ENCODE measurements around the gene SMOC1.

Gene SMOC1, protein sequence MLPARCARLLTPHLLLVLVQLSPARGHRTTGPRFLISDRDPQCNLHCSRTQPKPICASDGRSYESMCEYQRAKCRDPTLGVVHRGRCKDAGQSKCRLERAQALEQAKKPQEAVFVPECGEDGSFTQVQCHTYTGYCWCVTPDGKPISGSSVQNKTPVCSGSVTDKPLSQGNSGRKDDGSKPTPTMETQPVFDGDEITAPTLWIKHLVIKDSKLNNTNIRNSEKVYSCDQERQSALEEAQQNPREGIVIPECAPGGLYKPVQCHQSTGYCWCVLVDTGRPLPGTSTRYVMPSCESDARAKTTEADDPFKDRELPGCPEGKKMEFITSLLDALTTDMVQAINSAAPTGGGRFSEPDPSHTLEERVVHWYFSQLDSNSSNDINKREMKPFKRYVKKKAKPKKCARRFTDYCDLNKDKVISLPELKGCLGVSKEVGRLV

GRCh38 chr14:69879175-69880043, at the start of gene SMOC1:
SMOC1 (plus strand) TSS chr14:69879416; CDS start chr14:69879679, 263 bp downstream.
- peak in 45 of 51 donors; percentile 12 to 83 (median 55) for DNase-seq

DNA sequence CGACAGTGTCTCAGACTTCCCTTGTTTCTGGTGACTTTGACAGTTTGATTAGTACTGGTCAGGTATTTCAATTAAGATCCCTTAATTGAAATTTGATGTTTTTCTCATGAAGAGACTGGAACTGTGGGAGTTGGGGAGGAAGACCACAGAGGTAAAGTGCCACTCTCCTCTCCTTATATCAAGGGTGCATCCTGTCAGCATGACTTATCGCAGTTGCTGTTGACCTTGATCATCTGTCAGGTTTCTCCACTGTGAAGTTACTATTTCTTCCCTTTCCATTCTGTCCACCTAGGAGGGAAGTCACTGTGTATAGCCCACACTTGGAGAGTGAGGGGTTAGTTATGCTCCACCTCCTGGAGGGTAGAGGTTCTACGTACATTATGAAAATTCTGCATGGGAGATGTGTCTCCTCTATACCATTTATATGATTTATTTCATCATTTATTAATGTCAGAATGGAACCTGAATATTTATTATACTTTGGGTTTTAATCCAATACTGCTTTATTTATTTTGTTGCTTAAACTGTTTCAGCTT, 40.3 kb upstream of the SMOC1 start:
- DNase-seq, result no peak

- no peak for DNase-seq
Measured at GRCh38 chr14:69839661-69840060, 39.6 kb upstream of the SMOC1 start.

GRCh38 chr14:69841656-69842055, 37.6 kb upstream of the SMOC1 start:
- DNase-seq, result no peak

DNA sequence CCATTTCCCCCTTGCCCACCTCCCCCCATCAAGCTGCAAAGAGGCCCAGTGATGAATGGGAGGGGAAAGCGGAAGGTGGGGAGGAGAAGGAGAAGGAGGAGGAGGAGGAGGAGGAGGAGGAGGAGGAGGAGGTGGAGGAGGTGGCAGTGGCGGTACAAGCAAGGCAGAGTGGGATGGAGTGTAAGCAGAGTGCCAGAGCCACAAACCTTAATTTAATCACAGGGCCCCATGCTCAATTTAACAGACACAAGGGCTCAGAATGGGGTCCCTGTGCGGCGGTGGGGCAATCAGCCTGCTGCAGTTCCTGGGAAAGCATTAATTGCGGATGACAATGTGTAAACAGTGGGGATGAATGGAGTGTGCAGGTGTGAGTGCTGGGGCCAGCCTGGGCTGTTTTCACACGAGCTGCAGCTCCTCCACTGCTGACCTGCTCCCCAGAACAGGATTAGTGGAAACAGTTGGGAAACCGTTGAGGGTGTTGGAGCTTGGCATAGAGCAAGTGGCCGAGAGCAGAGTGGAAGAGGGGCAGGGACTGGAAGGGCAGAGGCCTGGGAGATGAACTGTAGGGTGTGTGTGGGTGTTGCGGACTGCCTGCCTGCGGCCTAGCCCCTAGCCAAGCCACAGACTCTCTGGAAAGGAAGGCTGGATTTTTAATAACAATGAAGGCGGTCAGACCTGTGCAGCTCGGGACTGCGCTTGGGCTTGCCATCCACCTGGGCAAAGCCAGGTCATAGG, 36.4 kb upstream of the SMOC1 start:
- DNase-seq, result no peak

GRCh38 chr14:69844171-69844570, 35.0 kb upstream of the SMOC1 start:
- DNase-seq, result no peak

GRCh38 chr14:69845050-69845581, 34.1 kb upstream of the SMOC1 start:
- DNase-seq, result no peak

- no peak for DNase-seq
Measured at GRCh38 chr14:69845787-69846186, 33.4 kb upstream of the SMOC1 start.

- no peak for DNase-seq
Measured at GRCh38 chr14:69848156-69848555, 31.1 kb upstream of the SMOC1 start.

GRCh38 chr14:69848903-69849391, 30.3 kb upstream of the SMOC1 start:
- no peak for DNase-seq

DNA sequence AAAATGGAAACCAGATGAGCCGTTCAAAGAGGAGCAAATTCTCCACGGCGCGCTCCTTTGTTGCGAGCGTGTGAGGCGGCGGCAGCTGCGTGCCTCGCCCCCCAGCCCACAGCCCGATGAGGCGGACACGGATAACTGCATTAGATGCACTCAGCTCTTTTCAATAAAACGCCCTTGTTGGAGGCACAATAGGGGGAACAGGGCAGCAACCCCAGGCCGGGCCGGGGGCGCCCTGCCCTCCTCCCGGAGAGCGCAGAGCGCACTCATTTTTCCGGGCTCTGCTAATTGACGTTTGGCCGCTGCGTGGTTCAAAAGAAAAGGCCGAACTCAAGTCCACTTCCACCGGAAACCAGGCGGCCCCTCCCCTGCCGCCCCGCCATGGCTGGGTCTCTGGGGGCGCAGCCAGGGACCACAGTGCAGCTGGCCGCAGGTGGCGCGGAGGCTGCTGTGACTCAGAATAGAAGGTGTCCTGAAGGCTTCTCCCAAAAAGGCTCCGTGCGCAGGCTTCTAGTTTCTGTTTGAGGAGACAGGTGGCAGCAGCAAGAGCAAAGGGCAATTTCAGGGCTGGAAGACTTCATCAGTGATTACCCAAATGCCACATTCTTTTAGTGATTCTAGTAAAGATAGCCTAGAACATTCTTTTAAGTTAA, 29.0 kb upstream of the SMOC1 start:
- DNase-seq, result peak in 1 of 51 donors; percentile 8

- DNase-seq, result no peak
Measured at GRCh38 chr14:69850736-69851112, 28.5 kb upstream of the SMOC1 start.

GRCh38 chr14:69852531-69853321, 26.5 kb upstream of the SMOC1 start:
- no peak for DNase-seq

GRCh38 chr14:69853774-69854173, 25.4 kb upstream of the SMOC1 start:
- no peak for DNase-seq

- no peak for DNase-seq
Measured at GRCh38 chr14:69854598-69854997, 24.6 kb upstream of the SMOC1 start.

DNA sequence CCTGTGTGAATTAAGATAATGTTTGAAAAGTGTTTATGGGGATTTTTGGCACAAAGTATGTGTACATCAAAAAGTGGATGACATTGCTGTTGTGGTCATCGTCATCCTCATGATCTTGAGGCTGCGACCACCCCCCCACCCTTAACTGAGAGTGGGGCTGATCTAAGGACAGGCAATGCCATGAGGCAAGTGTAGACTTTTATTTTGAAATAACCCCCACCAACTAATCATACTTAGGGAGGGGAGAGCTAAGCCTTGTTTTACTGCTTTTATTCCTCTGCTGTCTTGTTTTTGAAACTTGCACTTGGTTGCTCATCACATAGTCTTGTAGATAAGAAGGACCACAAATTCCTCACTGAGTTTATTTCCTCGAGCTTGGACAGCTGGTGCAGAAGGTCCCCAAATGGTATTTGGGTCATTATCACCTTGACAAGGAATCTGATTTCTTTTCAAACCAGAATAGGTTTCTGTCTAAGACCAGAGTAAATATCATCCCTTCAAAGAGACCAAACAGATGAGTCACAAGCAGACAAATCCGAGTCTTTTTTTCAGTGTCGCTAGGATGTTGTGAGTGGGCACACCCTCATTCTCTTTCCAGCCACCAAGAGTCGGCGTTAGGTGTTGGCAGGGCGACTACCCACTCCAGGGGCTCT, 23.9 kb upstream of the SMOC1 start:
- no peak for DNase-seq

- no peak for DNase-seq
Measured at GRCh38 chr14:69858801-69859200, 20.4 kb upstream of the SMOC1 start.

DNA sequence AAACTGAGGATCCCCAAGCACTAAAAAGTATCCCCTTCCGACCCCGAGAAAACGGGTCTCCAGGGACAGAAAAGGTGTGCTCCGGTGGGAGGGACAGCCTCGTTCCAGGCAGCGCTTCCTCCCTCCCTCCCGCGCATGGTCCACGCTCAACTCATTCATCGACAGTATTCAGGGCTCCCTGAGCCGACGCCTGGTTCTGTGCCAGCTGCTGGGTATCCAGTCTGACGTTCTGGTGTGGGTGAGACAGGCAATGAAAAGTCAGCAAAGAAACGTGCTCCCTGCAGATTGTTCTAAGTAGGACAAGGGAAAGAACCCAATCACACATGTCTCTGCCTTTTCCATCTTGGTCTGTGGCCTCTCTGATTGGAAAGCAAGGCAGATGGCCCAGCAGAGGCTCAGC, 19.6 kb upstream of the SMOC1 start:
- DNase-seq, result no peak

- DNase-seq, result no peak
Measured at GRCh38 chr14:69860221-69860620, 19.0 kb upstream of the SMOC1 start.
